Measurements from ENCODE around the gene EMID1. TPM values are rescaled to one million over a fixed set of nuclear protein-coding genes. Genes with fewer than 3 reads are reported as not detected.

The EMID1 gene
- total and polyA plus RNA-seq, 8 donors, result 6.2 to 16.8 (median 10.0) TPM

- no peak for DNase-seq
- H3K4me1 ChIP-seq, result peaks cover 0 to 3% (median 0%) of the 10 kb centered on the region in 3 donors
- no peak overlapping the region for H3K27ac ChIP-seq
- H3K4me3 ChIP-seq, result no peak overlapping the region
- 55 to 67% methylated on average over 5 of the region's 5 CpGs for WGBS, 2 donors
- no peak for FAIRE-seq
- no peak for ATAC-seq
- peaks cover 0 to 96% (median 55%) of the 10 kb centered on the region in 3 donors for H3K36me3 ChIP-seq
- intact Hi-C loops (cut with DNase I), result no loop called here
- H3K9me3 ChIP-seq, result no peaks in the 10 kb centered on the region
- no peaks in the 10 kb centered on the region for H3K27me3 ChIP-seq
- no peak for TF ChIP-seq CTCF (IDR thresholded peaks at IDR 0.05)
These were observed 84.4 kb downstream of the EMID1 start for GRCh38 chr22:29290061-29290460.

- FAIRE-seq (no peak), DNase-seq (no peak), ATAC-seq (peak in 1 of 4 donors; percentile 22)
- intact Hi-C loops (cut with DNase I), result no loop called here
- H3K4me3 ChIP-seq, result no peak overlapping the region
- WGBS, 2 donors, result 75 to 79% methylated on average over 7 of the region's 7 CpGs
- peaks cover 0 to 96% (median 65%) of the 10 kb centered on the region in 3 donors for H3K36me3 ChIP-seq
- no peak overlapping the region for H3K27ac ChIP-seq
- H3K4me1 ChIP-seq, result peaks cover 0 to 3% (median 0%) of the 10 kb centered on the region in 3 donors
- H3K27me3 ChIP-seq, result no peaks in the 10 kb centered on the region
- no peaks in the 10 kb centered on the region for H3K9me3 ChIP-seq
- no peak for TF ChIP-seq CTCF (IDR thresholded peaks at IDR 0.05)
These were observed 85.5 kb downstream of the EMID1 start for GRCh38 chr22:29291215-29291614.

- FAIRE-seq, result no peak
- no peak for DNase-seq
- no peak for TF ChIP-seq CTCF (IDR thresholded peaks at IDR 0.05)
- H3K27me3 ChIP-seq, result no peaks in the 10 kb centered on the region
- intact Hi-C loops (cut with DNase I), result no loop called here
- H3K4me3 ChIP-seq, result no peak overlapping the region
- no peak for ATAC-seq
- no peak overlapping the region for H3K27ac ChIP-seq
- peaks cover 8 to 98% (median 69%) of the 10 kb centered on the region in 3 donors for H3K36me3 ChIP-seq
- H3K4me1 ChIP-seq, result peaks cover 0 to 3% (median 0%) of the 10 kb centered on the region in 3 donors
- H3K9me3 ChIP-seq, result no peaks in the 10 kb centered on the region
These were observed 86.7 kb downstream of the EMID1 start for GRCh38 chr22:29292379-29292778.

- FAIRE-seq (no peak), DNase-seq (no peak), ATAC-seq (no peak)
- no peaks in the 10 kb centered on the region for H3K27me3 ChIP-seq
- TF ChIP-seq CTCF (IDR thresholded peaks at IDR 0.05), result no peak
- peaks cover 22 to 74% (median 64%) of the 10 kb centered on the region in 3 donors for H3K36me3 ChIP-seq
- peaks cover 0 to 9% (median 3%) of the 10 kb centered on the region in 3 donors for H3K4me1 ChIP-seq
- intact Hi-C loops (cut with DNase I), result no loop called here
- WGBS, 2 donors, result 78 to 89% methylated on average over 8 of the region's 8 CpGs
- no peaks in the 10 kb centered on the region for H3K9me3 ChIP-seq
- H3K4me3 ChIP-seq, result no peak overlapping the region
- H3K27ac ChIP-seq, result no peak overlapping the region
These were observed 92.9 kb downstream of the EMID1 start for GRCh38 chr22:29298641-29299040.

- Histone ChIP-seq H3K27me3 (no peaks in the 10 kb centered on the region), H3K4me1 (peaks cover 0 to 9% (median 3%) of the 10 kb centered on the region in 3 donors), H3K27ac (no peak overlapping the region), H3K4me3 (no peak overlapping the region), H3K9me3 (no peaks in the 10 kb centered on the region), H3K36me3 (peaks cover 22 to 67% (median 57%) of the 10 kb centered on the region in 3 donors)
- FAIRE-seq, result no peak
- DNase-seq, result no peak
- no peak for TF ChIP-seq CTCF (IDR thresholded peaks at IDR 0.05)
- 91 to 92% methylated on average over 19 of the region's 19 CpGs for WGBS, 2 donors
- ATAC-seq, result no peak
- intact Hi-C loops (cut with DNase I), result no loop called here
These were observed 93.6 kb downstream of the EMID1 start for GRCh38 chr22:29299136-29299900.
